Activated CD4-positive, CD25-positive, alpha-beta regulatory T cell treated with anti-CD3 and anti-CD28 coated beads, Interleukin-2, amount 50 U/mL, for 72 hours (primary cell): Measurements from ENCODE around the gene BRSK2.
"Not testable (repeated sequence)": the region's sequence is repeated elsewhere in the genome, so short reads cannot be mapped to it uniquely, and the experiment has no call there.

Experiments
- DNase-seq: peaks from one replicate; pipeline ENCODE4 v3.0.0; 2021

Gene BRSK2

DNA sequence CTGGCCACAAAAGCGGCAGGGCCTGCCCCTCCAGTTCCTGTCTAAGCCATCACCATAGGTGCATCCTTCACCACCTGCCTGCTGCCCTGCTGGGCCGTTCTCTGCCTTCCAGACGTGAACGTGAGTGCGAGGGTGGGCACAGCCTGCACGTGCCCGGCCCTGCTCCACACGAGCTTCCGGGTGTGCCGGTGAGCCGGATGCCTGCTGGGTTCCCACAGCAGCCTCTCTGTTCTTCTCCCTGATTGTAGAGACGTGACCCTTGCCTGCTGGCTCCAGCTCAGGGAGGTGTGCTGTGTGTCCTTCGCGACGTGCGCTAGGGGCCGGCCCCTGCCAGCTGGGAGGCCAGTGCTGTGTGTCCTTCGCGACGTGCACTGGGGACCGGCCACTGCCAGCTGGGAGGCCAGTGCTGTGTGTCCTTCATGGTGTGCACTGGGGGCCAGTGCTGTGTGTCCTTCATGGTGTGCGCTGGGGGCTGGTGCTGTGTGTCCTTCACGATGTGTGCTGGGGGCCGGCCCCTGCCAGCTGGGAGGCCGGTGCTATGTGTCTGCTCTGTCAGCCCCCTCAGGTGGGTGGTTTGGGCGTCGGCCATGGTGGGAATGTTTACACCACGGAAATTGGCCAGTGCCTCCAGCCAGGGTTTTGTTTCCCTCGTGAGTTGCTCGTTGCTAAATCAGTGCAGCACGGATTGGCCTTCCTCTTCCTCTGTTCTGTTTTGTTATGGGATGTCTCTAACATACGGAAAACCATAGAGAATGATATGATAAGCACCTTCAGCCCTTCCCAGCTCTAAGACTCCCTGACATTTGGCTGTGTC lies 35.4 kb upstream of the BRSK2 start:
- no peak for DNase-seq

- DNase-seq, result no peak
Observed at GRCh38 chr11:1356007-1356435, 33.7 kb upstream of the BRSK2 start.

DNA sequence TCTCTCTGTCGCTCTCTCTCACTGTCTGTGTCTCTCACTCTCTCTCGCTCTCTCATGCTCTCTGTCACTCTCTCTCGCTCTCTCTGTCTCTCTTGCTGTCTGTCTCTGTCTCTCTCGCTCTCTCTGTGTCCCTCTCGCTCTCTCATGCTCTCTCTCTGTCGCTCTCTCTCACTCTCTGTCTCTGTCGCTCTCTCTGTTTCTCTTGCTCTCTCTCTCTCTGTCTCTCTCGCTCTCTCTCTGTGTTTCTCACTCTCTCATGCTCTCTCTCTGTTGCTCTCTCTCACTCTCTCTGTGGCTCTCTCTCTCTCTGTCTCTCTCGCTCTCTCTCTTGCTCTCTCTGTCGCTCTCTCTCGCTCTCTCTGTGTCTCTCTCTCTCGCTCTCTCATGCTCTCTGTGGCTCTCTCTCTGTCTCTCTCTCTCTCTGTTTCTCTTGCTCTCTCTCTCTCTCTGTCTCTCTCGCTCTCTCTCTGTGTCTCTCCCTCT lies 33.2 kb upstream of the BRSK2 start:
- DNase-seq, result no peak

- no peak for DNase-seq
Observed at GRCh38 chr11:1358286-1358685, 31.4 kb upstream of the BRSK2 start.

DNA sequence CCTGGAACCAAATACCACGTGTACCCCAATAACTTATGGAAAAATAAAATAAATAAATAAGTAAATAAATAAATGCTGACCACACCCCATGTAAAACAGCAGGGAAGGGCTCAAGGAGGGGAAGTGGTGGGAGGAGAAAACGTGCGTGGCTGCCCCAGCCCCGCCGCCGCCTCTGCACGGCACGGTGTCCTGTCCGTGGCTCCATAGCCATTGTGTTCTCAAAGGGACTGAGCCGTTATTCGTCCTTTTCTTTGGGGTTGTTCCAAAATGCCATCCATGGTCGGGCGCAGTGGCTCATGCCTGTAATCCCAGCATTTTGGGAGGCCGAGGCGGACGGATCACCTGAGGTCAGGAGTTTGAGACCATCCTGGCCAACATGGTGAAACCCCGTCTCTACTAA lies 30.8 kb upstream of the BRSK2 start:
- DNase-seq, result not testable (repeated sequence)

DNA sequence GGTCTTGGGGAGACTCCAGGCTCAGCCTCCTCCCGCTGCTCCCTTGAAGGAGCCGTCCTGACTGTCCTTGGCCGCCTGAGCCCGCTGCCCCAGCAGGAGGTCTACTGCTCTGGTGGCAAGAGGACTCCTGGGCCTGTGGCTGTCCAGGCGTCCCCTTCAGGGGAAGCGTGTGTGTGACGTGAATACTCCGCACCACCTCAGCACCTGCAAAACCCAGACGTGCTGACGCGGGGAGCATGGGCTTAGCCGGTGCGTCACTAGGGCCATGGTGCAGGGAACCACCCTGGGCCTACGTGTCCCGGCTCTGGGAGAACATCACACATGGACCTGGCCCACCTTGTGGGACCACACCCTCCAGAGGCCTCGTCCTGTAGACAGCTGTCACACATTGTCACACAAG lies 30.2 kb upstream of the BRSK2 start:
- no peak for DNase-seq

DNA sequence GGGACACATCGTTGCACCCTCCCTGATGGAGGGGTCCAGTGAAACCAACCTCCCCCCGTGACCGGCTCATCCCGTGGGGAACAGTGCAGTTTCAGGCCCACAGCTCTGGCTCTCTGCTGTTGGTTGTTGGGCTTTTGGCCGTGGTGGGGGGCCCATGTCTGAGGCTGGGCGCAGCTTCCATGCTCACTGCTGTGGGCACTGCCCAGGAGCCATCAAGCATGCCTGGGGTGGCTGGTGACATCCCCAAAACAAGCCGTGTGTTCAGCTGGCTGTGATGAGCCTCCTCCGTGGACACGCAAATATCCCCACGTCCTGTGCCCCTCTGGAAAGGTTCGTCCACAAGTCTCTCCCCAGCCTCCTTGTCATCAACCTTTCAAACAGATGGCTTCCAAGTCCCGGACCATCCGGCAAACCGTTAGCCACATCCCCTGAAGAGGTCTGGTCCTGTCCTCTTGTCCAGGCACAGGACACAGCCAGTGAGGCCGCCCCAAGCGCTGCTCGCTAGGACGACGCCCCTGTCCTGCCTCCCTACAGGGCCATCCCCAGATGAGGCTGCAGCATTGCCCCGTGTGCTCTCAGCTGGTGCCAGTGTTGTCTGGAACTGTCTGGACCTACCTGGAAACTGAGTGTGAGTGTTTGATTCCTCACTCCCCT lies 29.4 kb upstream of the BRSK2 start:
- no peak for DNase-seq

DNA sequence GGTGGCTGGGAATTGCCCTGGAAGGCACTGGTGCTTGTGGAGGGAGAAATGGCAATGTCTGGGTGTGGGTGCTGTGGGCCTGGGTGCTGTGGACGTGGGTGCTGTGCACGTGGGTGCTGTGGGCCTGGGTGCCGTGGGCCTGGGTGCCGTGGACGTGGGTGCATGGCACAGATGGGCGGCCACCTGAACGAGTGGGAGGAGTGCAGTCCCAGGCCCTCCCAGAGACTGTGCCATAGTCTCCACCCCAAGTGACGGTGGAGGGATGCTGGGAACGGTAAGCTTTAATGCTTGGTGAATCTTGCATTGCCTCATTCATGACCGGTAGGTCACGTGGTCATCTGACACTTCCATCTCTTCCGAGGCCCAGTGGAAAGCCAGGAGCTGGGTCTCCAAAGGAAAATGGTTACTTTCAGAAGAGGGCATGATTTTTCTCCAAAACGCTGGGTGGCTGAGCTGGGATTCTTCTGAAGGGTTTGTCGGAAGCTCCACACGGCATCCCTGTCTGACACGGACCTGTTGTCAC lies 28.8 kb upstream of the BRSK2 start:
- no peak for DNase-seq

DNA sequence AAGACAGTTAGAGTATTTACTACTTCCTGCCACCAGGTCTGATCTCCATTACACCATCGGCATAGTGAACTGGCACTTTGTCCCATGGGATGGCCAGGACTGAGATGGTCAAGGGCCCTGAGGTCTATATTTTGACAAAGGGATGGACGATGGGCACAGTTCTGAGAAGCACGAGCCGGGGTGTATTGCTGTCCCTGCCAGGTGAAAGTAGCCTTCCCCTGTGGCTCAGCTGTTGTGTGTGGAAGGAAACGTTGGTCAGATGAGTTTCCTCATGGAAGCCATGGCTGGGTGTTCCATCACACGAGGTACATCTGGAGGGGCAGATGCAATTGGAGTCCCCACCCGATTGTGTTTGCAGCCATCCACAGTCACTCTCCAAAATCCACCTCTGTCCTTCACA lies 27.9 kb upstream of the BRSK2 start:
- no peak for DNase-seq

GRCh38 chr11:1367721-1368120 lies 22.0 kb upstream of the BRSK2 start:
- DNase-seq, result no peak

- DNase-seq, result no peak
Observed at GRCh38 chr11:1368216-1368615, 21.5 kb upstream of the BRSK2 start.

DNA sequence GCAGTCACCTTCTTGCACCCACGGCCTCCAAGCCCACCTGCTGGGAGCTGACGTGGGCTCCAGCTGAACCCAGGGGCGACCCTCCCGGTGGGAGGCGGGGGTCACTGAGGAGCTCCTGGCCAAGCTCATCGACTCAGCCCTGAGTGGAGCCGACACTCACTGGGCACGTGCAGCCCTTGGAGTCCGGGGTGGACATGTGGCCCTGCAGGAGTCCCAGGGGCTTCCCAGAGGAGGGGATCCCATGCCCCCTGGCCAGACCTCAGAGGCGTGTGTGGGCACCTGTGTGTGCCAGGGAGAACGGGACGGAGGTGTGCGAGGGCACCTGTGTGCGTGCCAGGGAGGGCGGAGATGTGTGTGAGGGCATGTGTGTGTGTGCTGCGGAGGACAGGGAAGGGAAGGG lies 20.8 kb upstream of the BRSK2 start:
- DNase-seq, result no peak

GRCh38 chr11:1369371-1370005 lies 20.2 kb upstream of the BRSK2 start:
- DNase-seq, result no peak

- DNase-seq, result no peak
Observed at GRCh38 chr11:1370186-1371025, 19.3 kb upstream of the BRSK2 start.

GRCh38 chr11:1371026-1371325 lies 18.8 kb upstream of the BRSK2 start:
- no peak for DNase-seq

DNA sequence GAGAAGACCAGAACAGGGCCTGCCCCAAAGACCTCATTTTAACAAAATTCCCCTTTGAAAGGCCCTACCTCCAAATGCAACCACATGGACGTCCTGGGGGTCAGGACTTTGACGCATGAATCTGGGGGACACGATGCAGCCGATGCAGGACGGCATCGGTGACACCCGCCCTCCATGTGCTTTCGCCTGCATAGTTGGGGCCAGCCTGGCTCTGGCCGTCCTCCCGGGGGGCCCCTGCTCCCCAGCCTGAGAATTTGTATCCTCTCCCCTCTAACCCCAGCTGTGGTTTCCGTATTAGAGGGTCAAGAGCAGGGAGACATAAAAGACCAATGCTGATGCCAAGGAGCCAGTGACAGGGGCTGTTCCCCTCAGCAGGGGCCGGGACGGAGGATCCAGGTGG lies 18.4 kb upstream of the BRSK2 start:
- no peak for DNase-seq

- no peak for DNase-seq
Observed at GRCh38 chr11:1371836-1372465, 17.8 kb upstream of the BRSK2 start.

GRCh38 chr11:1372660-1373059 lies 17.1 kb upstream of the BRSK2 start:
- DNase-seq, result no peak

DNA sequence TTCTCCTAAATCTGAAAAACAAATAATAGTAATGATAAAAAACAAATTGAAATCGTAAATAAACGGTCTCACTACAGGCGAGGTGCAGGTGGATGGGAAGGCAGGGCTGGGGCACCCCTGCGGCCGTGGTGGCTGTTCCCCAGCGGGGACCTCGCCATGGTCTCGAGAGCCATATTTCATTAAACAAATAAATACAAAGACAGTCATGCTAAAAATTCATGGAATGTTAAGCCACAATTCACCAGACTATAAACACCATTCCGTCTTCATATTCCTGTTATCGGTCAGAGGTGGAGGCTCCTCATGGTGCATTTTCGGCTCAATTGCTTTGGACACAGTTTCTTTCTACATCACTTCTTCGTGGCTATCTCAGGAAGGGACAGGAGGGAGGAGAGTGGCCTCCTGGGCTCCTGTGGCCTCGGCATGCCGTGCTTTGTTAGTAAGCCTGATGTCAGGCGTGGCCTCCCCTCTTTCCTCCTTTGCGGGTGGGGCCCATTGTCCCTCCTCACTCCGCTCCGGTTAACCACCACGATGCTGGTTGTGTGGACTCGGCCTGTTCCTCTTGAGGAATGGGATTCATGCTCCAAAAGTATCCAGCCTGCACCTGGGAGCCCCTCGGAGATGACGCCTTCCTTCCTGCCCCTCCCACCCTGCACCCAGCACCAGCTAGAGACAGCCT lies 16.1 kb upstream of the BRSK2 start:
- DNase-seq, result no peak

DNA sequence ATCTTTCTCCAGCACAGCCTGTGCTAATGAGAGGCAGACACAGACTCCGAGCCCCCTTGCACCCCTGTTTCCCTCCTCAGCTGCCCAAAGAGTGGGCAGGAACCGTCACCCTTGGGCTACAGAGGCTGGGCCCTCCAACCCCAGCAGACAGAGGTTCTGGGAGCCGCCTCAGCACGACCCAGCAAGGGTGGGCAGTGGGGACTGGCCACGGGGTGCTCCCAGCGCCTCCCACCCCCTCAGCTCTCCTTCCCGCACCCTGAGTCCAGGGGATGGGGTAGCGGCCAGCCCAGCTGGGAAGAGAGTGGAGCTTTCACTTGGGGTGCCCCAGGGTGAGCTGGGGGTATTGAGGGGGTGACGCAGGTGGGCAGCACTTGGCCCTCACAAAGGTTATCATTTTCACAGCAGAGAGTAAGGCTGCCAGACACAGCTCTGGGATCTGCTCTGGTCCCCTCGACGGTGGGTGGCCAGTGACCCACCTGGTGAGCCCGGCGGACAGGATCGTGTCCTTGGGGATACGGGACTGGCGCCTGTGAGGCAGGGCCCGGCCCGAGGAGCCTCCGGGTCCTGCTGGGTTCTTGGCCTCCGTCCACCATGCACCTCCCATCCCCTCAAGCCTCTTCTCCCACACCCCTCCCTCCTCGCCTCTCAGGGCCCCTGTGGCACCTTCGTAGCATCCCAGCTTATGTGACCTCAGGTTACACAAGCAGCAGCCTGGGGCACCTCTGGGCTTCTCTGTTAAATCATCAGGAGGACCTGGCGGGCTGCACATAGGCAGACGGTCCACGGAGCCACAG lies 14.4 kb upstream of the BRSK2 start:
- no peak for DNase-seq

GRCh38 chr11:1375955-1376258 lies 13.8 kb upstream of the BRSK2 start:
- DNase-seq, result no peak
